Activated CD4-positive, alpha-beta T cell treated with anti-CD3 and anti-CD28 coated beads, Interleukin-10, Interleukin-2, amounts not matched to agents 100 ng/mL and 50 ng/mL, durations not matched to agents 16 hours and 8 hours (primary cell): ENCODE data around the gene BAIAP3.

Source experiments
- DNase-seq: peaks from one replicate; pipeline ENCODE4 v3.0.0-alpha.2; 2020

The BAIAP3 gene

DNA sequence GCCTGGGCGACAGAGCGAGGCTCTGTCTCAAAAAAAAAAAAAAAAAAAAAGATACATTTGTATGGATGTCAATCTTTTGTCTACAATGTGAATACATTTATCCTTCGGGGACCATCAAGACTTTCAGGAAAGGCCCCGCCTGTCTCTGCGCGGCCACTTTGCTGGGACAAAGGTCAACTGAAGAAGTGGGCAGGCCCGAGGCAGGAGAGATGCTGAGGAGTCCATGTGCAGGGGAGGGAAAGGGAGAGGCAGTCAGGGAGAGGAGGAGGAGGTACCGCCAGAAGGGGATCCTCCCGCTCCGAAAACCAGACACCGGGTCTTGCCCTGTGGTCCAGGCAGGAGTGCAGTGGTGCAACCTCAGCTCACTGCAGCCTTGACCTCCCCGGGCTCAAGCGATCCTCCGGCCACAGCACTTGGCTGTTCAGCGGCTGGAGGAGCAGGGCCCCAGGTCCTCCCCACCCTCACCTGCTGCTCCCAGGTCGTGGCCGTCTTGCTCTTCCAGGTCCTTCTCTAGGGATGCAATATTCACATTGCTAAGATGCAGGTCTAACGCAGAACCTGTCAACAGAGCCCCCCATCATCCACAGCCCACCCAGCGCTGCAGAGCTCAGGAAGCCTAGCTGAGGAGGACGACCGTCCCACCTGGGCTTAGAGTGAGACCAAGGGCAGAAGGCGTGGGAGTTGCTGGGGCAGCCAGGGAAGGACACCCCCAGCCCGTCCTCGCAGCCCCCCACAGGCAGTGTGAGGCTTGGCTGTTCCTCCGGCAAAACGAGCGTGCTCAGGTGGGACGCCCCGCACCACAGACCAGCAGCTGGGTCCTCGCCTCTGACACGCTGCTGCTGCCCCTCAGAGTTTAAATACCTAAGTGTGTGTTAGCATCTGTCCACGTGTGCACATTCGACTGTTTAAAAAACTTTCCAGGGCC, 37.9 kb downstream of the BAIAP3 start:
- DNase-seq, result no peak

DNA sequence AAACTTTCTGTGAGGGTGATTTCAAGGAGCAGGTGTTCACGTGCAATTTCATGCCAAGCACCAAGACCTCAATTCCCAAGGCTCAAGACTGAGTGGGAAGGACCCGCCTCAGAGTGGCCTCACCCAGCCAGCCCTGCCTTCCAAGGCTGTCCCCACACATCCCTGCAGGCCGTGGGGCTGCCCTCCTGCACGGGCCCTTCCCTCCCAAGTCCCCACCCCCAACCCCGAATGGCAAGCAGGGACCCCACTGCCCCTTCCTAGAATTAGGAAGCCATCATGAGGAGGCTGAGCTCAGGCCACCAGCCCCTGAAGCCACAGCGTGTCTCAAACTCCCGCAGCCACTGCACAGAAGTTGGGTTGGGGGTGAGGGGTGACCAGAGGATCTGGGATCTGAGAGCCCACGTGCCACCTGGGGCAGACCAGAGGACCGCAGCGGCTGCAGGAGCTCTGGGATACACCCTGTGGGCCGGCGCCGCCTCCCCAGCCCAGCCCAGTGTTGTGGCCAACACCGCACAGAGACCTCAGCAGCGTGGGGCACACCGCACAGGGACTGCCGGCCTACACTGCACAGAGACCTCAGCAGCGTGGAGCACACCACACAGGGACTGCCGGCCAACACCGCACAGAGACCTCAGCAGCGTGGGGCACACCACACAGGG, 39.0 kb downstream of the BAIAP3 start:
- no peak for DNase-seq

DNA sequence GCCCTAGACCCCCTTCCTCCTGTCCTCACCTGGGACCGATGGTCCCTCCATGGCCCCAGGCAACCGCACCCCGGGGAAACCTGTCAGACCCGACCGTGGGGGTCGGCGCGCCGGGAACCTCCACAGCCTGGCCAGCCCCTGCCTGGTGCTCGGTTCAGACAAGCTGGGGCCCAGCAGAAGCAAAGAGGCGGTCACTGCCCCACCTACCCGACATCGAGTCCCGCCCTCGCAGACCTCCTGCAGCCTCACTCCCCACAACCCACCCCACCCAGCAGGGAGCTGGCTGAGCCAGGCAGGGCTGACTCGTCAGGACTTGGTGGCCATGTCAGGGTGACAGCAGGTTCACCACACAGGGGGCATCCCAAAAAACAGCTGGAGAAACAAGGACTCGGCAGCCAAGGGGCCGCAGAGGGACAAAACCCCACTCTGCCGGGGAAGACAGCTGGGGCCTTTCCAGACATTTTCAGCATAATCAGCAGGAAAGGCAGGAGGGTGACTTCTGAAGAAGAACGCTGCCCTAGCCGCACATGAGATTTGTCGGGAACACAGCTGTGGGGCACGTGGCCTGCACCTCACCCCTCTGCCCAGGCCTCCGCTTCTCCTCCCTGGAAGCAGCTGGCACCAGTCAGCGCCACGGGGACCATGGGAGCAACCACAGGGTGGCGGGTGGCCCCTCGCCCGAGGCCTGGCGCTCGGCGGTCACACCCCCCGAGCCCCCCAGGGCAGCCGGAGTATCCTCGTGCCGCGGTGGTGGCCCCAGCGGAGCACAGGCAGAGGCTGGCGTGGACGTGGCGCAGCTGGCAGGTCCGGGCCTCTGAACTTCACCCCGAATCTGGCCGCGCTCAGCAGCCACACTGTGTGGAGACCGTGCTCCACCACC, 41.2 kb downstream of the BAIAP3 start:
- no peak for DNase-seq

DNA sequence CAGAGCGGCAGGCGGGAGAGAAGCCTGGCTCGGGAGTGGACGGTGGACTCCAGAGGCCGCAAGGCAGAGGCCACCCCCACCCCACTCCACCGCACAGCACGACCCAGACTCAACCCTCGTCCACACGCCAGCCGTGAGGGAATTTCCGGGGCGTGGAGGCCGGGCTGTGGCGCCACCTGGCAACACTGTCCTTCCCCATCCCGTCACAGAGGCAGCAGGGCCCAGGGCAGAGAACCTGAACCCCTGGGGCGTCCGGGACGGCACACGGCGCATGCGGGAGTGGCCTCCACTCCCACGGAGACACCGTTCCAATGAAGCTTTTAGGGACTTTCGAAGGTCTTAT, 41.8 kb downstream of the BAIAP3 start:
- DNase-seq, result no peak

DNA sequence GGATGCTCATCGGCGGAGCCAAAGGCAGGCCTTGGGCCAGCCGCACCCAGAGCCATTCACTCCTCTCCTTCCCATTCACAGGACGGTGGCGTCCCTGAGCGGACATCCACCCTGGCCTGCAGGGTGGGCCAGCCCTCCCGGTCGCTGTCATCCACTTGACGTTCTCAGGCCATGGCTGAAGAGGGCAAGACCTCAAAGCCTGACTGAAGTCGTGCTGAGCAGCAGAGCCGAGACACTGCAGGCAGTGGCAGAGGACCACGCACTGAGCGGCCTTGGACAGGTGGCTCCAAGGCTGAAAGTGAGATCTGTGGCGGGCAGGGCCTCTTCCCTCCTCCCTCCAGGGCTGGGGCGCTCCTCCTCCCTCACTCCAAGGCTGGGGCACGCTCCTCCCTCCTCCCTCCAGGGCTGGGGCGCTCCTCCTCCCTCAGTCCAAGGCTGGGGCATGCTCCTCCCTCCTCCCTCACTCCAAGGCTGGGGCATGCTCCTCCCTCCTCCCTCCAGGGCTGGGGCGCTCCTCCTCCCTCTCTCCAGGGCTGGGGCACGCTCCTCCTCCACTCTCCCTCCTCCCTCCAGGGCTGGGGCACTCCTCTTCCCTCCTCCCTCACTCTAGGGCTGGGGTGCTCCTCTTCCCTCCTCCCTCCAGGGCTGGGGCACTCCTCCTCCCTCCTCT, 42.4 kb downstream of the BAIAP3 start:
- DNase-seq, result no peak

DNA sequence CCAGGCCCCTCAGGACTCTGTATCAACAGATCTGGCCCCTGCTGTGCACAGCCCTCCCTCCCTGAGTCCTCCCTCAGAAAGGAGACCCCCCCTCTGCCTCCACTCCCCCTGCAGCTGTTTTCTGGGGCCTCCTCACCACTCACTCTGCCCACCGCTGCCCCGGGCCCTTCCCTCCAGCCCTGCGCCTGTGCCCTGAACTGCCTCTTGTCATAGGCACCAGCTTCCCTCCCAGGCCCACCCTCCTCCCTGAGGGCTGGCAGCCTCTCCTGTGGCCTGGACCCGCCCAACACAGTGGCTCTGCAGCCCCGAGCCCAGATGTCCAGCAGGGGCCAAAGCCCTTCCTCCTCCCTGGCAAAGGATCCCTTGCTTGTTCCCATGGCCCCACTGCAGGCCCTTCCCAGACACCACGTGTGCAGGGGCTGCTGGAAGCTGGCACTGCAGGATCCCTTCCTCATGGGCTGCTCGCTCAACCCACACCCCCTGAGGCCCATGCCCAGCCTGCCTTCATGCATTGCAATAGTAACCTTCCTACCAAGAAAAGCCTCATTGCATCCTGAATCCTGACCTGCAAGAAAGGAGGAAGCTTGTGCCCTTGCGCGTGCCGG, 44.1 kb downstream of the BAIAP3 start:
- no peak for DNase-seq

DNA sequence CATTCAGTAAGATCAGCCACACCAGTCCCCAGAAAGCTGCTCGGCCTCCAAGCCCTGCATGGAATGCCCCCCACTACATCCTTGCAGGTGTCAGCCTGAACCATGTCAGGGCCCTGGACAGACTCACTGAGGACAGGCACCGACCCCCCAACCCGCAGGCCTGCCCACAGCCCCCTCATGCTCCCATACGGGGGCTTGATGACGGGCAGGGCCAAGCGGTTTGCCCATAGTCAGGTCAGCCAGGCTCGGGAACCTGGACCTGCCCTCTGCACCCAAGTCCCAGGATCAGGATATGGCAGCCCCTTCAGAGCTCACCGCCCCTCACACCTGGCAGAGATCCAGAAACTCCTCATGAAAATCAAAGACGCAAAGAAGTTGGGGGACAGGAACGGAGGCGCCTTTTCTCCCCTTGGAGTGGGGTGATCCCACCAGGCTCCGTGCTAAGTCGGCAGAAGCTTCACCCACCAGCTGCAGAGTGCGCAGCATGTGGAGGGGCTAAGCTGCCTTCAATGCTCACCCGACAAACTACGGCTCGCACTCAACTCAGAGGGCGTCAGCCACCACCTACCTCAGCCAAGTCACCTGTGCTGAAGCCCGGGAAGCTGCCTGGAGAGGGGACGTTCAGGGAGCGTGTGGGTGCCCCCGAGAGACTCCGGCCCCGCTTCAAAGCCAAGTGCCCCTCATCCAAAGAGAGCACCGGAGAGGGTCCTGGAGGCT, 44.8 kb downstream of the BAIAP3 start:
- no peak for DNase-seq

DNA sequence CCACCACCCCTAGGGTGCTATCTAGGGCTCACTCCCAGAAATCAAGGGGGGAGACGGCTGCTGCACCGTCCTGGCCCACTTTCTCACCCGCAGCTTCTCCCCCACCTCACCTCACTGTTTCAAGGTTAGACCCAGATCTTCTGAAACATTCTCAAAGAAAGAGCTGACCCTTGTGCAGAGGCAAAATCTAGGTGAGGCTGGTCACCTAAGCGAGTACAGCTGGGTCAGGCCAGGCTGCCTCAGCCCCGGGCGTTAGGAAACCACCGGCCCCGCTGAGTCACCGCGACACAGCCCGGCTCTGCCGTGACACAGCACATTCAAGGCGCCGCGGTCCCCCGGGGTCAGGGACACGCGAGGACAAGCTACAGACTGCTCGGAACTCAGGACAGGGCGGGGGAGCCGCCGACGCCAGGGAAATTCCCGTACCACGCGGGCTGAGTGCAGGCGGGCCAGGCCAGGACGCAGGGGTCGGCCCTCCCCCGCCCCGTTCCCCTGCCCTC, 45.4 kb downstream of the BAIAP3 start:
- DNase-seq, result peak; percentile 79

DNA sequence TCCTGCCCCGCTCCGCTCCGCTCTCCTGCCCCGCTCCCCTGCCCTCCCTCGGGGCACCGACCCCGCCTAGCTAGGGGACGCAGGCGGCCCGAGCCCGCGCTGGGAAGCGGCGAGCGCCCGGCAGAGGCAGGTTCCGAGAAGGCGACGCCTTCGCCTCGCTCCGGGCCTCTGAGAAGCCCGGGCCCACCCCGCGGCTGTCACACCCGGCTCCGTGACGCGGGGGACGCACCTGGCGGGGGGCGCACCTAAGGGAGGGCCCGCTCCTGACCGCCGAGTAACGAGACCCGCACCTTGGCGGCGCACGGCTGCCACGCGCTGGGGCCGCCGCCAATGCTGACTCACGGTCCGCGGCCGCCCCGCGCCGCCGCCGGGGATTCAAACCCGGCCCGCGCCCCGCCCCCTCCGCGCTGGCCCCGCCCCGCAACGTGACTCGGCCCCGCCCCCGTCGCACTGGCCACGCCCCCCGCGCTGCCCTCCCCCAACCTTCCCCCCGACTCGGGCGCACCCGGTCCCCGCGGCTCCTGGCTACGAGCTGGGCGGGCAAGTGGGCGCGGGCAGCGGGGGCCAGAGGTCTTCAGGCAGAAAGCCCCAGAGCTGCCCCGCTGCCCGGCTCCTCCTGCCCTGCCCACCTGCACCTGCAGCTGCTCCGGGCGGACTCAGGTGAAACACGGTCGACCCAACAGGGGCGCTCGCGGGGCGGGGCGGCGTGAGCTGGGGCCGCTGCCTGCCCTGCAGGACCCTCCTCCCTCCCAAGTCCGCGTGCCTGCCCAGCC, 46.0 kb downstream of the BAIAP3 start:
- DNase-seq, result peak; percentile 80

DNA sequence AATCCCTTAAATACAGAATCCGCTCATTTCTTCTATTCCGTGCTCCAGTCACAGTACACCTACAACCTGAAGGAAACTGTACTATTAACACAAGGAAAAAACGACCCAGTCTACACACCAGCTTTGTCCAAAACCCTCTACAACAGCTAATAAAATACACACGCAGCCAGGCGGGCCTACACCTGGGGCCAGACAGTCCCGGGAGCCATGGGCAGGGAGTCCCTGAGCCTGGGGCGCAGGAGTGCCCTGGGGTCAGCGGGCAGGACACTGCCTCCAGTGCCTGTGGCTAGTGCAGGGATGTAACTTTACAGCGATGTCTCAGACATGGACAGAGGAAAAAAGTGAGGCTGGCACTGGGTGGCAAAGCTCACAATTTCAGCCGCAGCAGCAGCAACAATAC, 46.8 kb downstream of the BAIAP3 start:
- DNase-seq, result no peak

DNA sequence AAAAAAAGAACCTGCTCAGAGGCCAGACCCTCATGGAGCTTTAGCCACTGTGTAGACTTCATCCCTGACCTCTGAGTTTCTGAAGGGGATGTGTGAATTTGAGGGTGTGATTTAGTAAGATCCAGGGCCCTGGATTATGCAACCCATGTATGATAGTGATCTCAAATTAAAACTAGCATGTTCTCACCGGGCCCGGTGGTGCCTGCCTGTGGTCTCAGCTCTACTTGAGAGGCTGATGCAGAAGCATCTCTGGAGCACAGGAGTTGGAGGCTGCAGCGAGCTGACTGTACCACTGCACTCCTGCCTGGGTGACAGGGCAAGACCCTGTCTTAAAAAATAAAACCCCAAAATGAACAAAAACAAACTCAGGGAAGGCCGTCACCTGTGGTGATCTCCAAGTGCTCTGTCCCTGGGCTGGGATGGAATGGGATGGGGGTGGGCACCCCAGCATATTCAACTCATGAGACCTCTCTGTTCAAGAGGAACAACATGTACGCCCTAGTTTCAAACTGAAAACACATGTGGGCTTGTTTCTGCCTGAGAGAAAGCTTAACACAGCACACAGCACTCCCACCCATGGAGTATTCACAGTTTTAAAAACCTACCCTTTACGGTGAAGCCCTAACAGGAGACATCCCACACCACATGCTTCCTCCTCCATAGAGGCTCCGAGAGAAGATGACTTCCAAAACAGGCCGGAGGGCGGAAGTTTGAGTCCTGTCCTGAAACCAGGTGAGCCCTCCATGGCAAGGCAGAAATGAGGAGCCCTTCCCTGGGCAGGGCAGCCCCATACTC, 48.4 kb downstream of the BAIAP3 start:
- DNase-seq, result no peak

DNA sequence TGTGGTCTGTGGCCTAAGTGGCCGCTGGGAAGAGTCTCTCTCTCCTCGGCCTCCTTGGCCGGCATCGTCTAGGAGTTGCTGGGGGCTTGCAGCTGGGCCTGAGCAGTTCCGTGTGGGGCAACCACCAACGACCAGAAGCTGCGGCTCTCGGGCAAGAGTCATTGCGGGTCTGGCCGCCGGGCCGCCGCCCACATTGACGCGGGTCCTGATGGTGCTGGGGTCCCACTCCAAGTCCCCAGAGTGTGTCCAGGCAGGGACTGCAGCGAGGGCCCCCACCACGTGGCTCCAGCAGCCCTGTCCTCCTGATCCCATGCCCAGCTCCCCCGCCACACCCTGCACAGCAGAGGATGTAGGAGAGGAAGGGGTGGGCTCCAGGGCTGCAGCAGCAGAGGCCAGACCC, 50.1 kb downstream of the BAIAP3 start:
- no peak for DNase-seq

DNA sequence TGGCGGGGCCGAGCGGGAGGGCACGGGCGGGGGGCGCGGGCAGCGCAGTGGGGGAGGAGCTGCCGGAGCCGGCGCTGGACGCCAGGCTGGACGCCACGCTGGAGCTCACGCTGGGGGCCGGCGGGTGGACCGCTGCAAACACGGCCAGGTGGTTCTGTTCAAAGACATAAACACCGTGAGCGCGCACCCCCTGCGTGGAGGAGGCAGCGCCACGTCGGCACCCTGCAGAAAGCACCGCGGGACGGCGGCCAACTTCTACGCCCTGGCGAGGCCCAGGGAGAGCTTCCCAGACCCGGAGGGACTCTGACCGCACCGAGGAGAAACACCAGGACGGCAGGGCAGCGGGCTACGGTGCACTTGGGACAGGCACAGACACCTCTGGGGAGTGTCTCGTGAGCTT, 51.8 kb downstream of the BAIAP3 start:
- no peak for DNase-seq

DNA sequence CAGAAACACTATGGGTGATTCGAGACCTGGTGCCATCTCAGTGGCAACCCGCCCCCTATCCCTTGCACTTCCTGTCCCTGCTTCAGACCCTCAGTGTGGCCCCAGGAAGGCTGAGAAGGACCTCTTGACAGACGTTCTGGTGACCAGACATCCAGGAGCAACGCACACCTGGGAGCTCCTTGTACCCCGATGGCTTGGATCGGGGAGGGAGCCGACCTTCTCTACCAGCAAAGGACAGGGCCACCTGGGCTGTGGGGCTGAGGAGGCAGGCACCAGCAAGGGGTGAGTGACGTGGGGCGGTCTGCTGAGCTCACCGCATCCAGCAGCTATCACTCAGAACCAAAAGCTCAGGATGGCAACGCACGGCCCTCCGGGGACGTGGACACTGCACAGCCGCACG, 53.9 kb downstream of the BAIAP3 start:
- no peak for DNase-seq

DNA sequence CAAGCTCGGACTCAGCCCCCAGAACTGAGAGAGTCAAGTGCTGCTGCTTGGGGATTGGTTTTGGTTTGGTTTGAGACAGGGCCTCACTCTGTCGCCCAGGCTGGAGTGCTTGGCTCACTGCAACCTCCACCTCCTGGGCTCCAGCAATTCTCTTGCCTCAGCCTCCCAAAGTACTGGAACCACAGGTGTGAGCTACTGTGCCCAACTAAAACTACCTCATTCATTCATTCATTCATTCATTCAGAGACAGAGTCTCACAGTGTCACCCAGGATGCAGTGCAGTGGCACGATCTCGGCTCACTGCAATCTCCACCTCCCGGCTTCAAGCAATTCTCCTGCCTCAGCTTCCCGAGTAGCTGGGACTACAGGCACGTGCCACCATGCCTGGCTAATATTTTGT, 56.3 kb downstream of the BAIAP3 start:
- no peak for DNase-seq

DNA sequence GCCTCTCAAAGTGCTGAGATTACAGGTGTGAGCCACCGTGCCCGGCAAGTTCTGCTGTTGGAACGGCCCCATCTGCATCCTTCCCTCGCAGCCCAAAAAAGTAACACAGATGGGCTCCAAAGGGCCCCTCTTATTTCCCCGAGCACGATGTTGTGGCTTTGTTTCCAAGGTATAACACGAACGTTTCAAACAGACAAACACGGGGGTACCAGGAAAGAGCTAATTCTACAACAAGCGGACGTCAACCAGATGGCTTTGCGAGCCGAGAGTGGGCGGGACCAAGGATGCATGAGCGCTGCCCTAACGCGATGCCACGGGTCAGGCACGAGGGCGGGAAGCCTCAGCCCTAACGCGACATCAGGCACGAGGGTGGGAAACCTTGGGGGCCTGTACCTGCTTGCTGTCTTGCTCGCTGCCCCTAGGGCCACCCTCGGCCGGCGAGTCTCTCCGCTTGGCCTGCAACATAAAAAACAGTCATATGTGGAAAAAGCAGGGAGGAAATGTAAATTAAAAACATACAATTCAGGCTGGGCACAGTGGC, 56.9 kb downstream of the BAIAP3 start:
- no peak for DNase-seq

DNA sequence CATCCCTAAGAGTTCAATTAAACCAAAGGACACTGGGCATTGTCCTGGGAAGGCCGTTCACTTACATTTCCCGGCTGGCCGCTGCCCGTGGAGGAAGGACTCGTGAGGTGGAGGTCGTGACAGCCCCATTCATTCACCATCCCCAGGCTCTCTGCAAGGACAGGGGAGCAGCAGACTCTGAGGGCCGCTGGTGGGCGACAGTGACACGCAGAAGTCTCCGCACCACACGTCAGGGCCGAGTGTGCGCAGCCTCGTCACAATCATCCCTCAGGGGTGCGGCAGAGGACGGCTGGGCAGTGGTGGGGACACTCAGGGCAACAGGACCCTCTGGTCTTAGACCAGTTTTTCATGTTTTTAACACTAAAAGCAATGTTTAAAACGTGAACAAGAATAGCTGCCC, 59.4 kb downstream of the BAIAP3 start:
- DNase-seq, result no peak

DNA sequence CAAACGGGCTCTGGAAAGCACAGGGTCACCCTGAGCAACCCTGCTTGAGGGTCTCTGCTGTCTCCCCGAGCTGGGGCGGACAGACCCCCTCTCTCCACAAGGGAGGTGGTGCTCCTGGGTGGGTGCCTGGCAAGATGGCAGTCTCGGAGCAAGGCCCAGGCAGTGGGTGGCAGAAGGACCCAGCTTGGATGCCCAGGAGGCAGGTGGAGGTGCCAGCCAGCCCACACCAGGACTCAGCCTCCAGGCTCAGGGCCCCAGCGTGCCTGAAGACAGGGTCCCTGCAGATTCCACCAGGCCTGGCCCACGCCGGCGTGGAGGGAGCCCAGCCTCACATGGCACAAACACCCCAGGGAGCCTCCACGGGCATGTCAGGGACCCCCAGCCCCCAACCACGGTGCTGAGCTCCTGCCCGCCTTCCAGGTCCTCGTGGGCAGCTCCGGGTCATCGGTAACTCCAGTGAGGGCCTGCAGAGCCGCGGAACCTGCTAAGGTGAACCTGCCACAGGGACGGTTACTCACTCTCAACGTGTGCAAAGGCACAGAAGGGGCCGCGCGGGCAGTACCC, 60.2 kb downstream of the BAIAP3 start:
- DNase-seq, result no peak

DNA sequence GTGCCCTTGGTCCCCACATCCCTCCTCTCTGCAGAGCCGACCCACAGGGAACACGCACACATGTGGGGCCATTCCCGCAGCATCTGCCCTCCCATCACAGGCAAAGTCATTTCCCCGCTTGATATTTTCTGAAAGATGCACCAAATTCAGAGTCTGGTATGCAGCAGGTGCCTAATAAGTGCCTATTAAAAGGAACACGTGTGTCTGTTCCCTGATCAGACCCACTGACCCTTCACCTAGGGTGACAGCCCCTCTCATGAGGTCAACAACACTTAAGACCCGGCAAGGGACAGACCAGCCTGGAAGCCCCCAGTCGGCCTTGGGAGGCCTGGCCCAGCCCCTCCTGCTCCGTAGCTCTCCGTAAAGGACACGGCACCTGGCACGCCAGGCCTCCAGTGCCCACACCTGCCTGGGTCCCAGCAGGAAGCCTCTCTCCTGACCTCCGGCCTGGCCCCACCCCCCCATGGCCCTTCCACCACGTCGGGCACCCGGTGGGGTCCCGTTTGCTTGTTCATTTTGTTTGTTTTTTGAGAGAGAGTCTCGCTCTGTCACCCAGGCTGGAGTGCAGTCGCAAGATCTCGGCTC, 61.0 kb downstream of the BAIAP3 start:
- DNase-seq, result no peak
